ENCODE data around the gene LRIG2.

- TF ChIP-seq CTCF (IDR thresholded peaks at IDR 0.05), result no peak
- no peak for TF ChIP-seq SP1 (CRISPR knock-in tag; conservative IDR thresholded peaks at IDR 0.05)
- TF ChIP-seq, protein P1, sequence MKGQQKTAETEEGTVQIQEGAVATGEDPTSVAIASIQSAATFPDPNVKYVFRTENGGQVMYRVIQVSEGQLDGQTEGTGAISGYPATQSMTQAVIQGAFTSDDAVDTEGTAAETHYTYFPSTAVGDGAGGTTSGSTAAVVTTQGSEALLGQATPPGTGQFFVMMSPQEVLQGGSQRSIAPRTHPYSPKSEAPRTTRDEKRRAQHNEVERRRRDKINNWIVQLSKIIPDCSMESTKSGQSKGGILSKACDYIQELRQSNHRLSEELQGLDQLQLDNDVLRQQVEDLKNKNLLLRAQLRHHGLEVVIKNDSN (CRISPR knock-in tag; IDR thresholded peaks at IDR 0.05), result no peak
- TF ChIP-seq, protein P2, sequence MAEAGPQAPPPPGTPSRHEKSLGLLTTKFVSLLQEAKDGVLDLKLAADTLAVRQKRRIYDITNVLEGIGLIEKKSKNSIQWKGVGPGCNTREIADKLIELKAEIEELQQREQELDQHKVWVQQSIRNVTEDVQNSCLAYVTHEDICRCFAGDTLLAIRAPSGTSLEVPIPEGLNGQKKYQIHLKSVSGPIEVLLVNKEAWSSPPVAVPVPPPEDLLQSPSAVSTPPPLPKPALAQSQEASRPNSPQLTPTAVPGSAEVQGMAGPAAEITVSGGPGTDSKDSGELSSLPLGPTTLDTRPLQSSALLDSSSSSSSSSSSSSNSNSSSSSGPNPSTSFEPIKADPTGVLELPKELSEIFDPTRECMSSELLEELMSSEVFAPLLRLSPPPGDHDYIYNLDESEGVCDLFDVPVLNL (CRISPR knock-in tag; IDR thresholded peaks at IDR 0.05; ENCODE audit: borderline replicate concordance, low read depth), result no peak
- no peak for TF ChIP-seq ELF4 (CRISPR knock-in tag; IDR thresholded peaks at IDR 0.05; ENCODE audit: low read depth)
- no peak for TF ChIP-seq GTF2I (CRISPR knock-in tag; conservative IDR thresholded peaks at IDR 0.05)
- no peak for TF ChIP-seq RELA (CRISPR knock-in tag; IDR thresholded peaks at IDR 0.05; ENCODE audit: borderline replicate concordance)
- TF ChIP-seq, protein P3, sequence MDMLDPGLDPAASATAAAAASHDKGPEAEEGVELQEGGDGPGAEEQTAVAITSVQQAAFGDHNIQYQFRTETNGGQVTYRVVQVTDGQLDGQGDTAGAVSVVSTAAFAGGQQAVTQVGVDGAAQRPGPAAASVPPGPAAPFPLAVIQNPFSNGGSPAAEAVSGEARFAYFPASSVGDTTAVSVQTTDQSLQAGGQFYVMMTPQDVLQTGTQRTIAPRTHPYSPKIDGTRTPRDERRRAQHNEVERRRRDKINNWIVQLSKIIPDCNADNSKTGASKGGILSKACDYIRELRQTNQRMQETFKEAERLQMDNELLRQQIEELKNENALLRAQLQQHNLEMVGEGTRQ (CRISPR knock-in tag; IDR thresholded peaks at IDR 0.05), result no peak
- TF ChIP-seq, protein P4, sequence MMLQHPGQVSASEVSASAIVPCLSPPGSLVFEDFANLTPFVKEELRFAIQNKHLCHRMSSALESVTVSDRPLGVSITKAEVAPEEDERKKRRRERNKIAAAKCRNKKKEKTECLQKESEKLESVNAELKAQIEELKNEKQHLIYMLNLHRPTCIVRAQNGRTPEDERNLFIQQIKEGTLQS (CRISPR knock-in tag; conservative IDR thresholded peaks at IDR 0.05), result no peak
- TF ChIP-seq ZNF512 (CRISPR knock-in tag; IDR thresholded peaks at IDR 0.05; ENCODE audit: borderline replicate concordance), result no peak
- TF ChIP-seq MAX (CRISPR knock-in tag; IDR thresholded peaks at IDR 0.05), result no peak
Measured at GRCh38 chr1:113178106-113178505, 105.1 kb downstream of the LRIG2 start.

All from WTC11 (cell line).